ENCODE measurements around the gene CHTF18.
"Not testable (repeated sequence)": the region's sequence is repeated elsewhere in the genome, so short reads cannot be mapped to it uniquely, and the experiment has no call there.

CHTF18 gene

GRCh38 chr16:760545-761343, 27.7 kb upstream of the CHTF18 start, which contains the start of gene MSLN:
Gene MSLN, plus strand, starts transcription at chr16:760734. Its CDS starts 1,947 bp downstream, at chr16:762681.
- DNase-seq: no peak

- DNase-seq: no peak
Measured at GRCh38 chr16:761625-762513, 26.6 kb upstream of the CHTF18 start.

- no peak for DNase-seq
Measured at GRCh38 chr16:762595-763268, 25.7 kb upstream of the CHTF18 start.

- DNase-seq: no peak
Measured at GRCh38 chr16:763369-764183, 24.8 kb upstream of the CHTF18 start.

- DNase-seq: no peak
Measured at GRCh38 chr16:764184-764750, 24.2 kb upstream of the CHTF18 start.

GRCh38 chr16:764848-765487, 23.5 kb upstream of the CHTF18 start:
- DNase-seq: no peak

GRCh38 chr16:765488-765865, 22.9 kb upstream of the CHTF18 start:
- DNase-seq: no peak

GRCh38 chr16:766008-766819, 22.2 kb upstream of the CHTF18 start:
- DNase-seq: no peak

- no peak for DNase-seq
Measured at GRCh38 chr16:766820-767640, 21.4 kb upstream of the CHTF18 start.

- no peak for DNase-seq
Measured at GRCh38 chr16:767743-768235, 20.6 kb upstream of the CHTF18 start.

- DNase-seq: no peak
Measured at GRCh38 chr16:768428-768827, 20.0 kb upstream of the CHTF18 start.

- DNase-seq: no peak
Measured at GRCh38 chr16:769184-769784, 19.1 kb upstream of the CHTF18 start.

GRCh38 chr16:769934-770333, 18.5 kb upstream of the CHTF18 start:
- DNase-seq: no peak

- no peak for DNase-seq
Measured at GRCh38 chr16:770411-770810, 18.0 kb upstream of the CHTF18 start.

- DNase-seq: no peak
Measured at GRCh38 chr16:772959-773358, 15.5 kb upstream of the CHTF18 start.

GRCh38 chr16:774086-775001, 14.1 kb upstream of the CHTF18 start:
- no peak for DNase-seq

- no peak for DNase-seq
Measured at GRCh38 chr16:775236-775796, 13.1 kb upstream of the CHTF18 start.

- DNase-seq: not testable (repeated sequence)
Measured at GRCh38 chr16:776298-776697, 12.1 kb upstream of the CHTF18 start.
